WERI-Rb-1 (cell line): ENCODE data around the gene FAM234B.

ENCODE experiments used
- DNase-seq: peaks from one replicate; pipeline ENCODE4 v3.0.0-alpha.2; 2020
- H3K27ac ChIP-seq: fragments of 250-450 bp; sonication (Bioruptor Pico); 2 replicates; pipeline ENCODE4 v1.5.1; 2020; ENCODE audit warnings: mild to moderate bottlenecking, moderate library complexity
- H3K27me3 ChIP-seq: fragments of 250-450 bp; sonication (Bioruptor Pico); 2 replicates; pipeline ENCODE4 v1.5.1; 2021; ENCODE audit warnings: mild to moderate bottlenecking, low read depth, moderate library complexity; ENCODE audit not compliant: insufficient read depth, severe bottlenecking
- H3K36me3 ChIP-seq: fragments of 250-450 bp; sonication (Bioruptor Pico); 2 replicates; pipeline ENCODE4 v1.5.1; 2020; ENCODE audit warnings: mild to moderate bottlenecking, moderate library complexity
- H3K4me3 ChIP-seq: 2 replicates; pipeline ENCODE4 v1.5.1; 2011; ENCODE audit warnings: low read depth, mild to moderate bottlenecking, control low read depth, low read length
- H3K9me3 ChIP-seq: fragments of 250-450 bp; sonication (Bioruptor Pico); 2 replicates; pipeline ENCODE4 v1.5.1; 2021; ENCODE audit warnings: mild to moderate bottlenecking, moderate library complexity; ENCODE audit not compliant: severe bottlenecking
- CTCF ChIP-seq: IDR thresholded peaks from 2 replicates; pipeline ENCODE4 v1.5.1; 2011; ENCODE audit warnings: low read depth, mild to moderate bottlenecking, control low read depth, inconsistent platforms, low read length

FAM234B gene

DNA sequence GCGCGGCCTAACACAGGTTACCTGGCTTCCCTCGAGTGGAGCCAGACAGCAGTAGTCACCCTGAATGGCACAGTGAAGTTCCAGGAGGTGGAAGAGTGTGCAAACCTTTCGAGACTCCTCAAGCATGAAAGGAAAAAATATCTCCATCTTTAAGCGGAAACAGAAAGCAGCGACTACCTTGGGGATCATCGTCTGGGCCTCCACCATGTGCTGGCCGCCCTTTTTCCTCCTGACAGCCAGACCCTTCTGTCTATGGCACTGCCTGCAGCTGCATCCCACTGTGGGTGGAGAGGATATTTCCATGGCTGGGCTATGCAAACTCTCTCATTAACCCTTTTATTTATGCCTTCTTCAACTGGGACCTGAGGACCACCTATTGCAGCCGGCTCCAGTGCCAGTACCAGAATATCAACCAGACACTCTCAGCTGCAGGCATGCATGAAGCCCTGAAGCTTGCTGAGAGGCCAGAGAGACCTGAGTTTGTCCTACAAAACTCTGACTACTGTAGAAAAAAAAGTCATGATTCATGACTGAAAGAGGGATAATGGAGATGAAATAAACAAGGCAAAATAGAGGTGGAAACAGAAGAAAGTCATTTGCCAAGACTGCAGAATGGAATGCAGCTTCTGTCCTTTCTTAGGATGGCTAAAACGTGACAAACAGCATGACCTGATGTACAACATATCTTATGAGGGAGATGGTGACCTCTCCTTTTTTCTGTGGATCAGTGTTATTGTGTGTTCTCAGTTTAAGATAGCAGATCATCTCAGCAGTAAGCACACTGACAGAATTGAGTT lies 41.7 kb upstream of the FAM234B start:
- no peak overlapping the region for H3K4me3 ChIP-seq

DNA sequence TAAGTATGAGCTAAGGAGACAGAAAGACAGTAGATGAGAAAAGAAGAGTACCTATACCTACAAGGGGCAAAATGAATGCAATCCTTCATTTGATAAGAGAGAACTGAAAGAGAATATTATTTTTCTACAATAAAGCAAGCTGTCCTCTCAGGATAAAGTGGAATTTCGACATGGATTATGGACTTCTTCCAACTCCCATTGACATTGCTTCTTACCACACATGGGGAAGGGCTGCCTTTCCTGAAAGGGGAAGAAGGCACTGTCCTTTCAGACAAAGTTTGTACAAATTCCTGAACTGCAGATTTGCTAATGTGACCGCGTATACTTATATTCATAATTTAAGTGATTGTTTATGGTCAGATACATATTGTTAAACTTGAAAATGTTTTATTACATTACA lies 39.8 kb upstream of the FAM234B start:
- Histone ChIP-seq H3K9me3 (peaks cover 3% of the 10 kb centered on the region), H3K27ac (no peak overlapping the region), H3K4me3 (no peak overlapping the region), H3K27me3 (no peaks in the 10 kb centered on the region), H3K36me3 (no peaks in the 10 kb centered on the region)
- no peak for DNase-seq
- TF ChIP-seq CTCF = no peak

More for the DNA sequence above, 41.7 kb upstream of the FAM234B start:
- Histone ChIP-seq H3K36me3 (no peaks in the 10 kb centered on the region), H3K27me3 (no peaks in the 10 kb centered on the region), H3K27ac (no peak overlapping the region), H3K9me3 (peaks cover 3% of the 10 kb centered on the region)
- DNase-seq = no peak
- TF ChIP-seq CTCF = no peak

DNA sequence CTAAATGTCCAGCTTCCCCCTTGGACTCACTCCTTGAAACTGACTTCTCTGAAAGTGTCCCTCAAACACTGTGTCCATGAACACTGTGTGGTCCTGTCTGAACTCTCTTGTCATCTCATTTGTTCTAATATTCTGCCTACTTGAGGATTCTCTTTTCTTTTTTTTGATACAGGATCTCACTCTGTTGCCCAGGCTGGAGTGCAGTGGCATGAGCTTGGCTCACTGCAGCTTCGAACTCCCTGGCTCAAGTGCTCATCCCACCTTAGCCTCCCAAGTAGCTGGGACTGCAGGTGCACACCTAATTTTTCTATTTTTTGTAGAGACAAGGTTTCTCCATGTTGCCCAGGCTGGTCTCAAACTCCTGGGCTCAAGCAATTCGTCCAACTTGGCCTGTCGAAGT lies 39.2 kb upstream of the FAM234B start:
- peaks cover 3% of the 10 kb centered on the region for H3K9me3 ChIP-seq
- TF ChIP-seq CTCF = no peak
- no peak for DNase-seq
- no peaks in the 10 kb centered on the region for H3K27me3 ChIP-seq
- no peaks in the 10 kb centered on the region for H3K36me3 ChIP-seq
- H3K27ac ChIP-seq = no peak overlapping the region
- H3K4me3 ChIP-seq = no peak overlapping the region

- no peak overlapping the region for H3K27ac ChIP-seq
- H3K27me3 ChIP-seq = no peaks in the 10 kb centered on the region
- peaks cover 3% of the 10 kb centered on the region for H3K9me3 ChIP-seq
- no peak for TF ChIP-seq CTCF
- H3K36me3 ChIP-seq = no peaks in the 10 kb centered on the region
- no peak overlapping the region for H3K4me3 ChIP-seq
- DNase-seq = no peak
Observed at GRCh38 chr12:13005649-13006048, 38.5 kb upstream of the FAM234B start.

DNA sequence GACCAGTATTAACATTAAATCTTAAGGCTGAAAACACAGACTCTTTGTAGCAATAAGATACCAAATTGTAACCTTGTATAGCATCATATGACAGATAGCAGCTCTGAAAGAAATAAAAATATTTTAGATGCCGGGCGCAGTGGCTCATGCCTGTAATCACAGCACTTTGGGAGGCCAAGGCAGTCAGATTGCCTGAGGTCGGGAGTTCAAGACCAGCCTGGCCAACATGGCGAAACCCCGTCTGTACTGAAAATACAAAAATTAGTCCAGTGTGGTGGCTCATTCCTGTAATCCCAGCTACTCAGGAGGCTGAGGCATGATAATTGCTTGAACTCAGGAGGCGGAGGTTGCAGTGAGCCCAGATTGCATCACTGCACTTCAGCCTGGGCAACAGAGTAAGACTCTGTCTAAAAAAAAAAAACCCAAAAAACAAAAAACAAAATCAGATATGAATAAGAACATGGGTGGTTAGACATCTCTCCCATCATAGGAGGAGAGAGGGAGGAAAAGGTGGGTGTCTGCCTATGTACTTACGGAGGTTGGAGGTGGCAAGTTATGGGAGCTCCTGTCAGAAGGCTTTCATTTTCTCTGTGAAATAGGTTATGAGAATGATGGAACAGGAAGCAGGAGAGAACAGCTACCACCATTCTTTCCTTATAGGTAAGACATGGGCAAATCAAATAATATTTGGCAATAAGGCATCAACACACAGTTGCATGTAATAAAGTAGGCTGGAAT lies 36.5 kb upstream of the FAM234B start:
- no peak for DNase-seq
- Histone ChIP-seq H3K27me3 (no peaks in the 10 kb centered on the region), H3K4me3 (no peak overlapping the region), H3K27ac (no peak overlapping the region), H3K36me3 (no peaks in the 10 kb centered on the region), H3K9me3 (no peaks in the 10 kb centered on the region)
- TF ChIP-seq CTCF = no peak
